CD14-positive monocyte (primary cell): Measurements from ENCODE around the gene CDH23. TPM values are rescaled to one million over a fixed set of nuclear protein-coding genes. Genes with fewer than 3 reads are reported as not detected.

Source experiments
- DNase-seq, 3 donors: peaks; one replicate each; pipeline ENCODE4 v3.0.0-alpha.2; 2011 to 2022
- H2AFZ ChIP-seq: 2 replicates; pipeline ENCODE4 v1.6.0; 2012; ENCODE audit warnings: mild to moderate bottlenecking, low read depth, low read length, inconsistent platforms; ENCODE audit not compliant: insufficient read depth, poor library complexity, severe bottlenecking
- H3K27ac ChIP-seq, 2 donors: 1 replicate in 1 of 2; 2 replicates in 1 of 2; pipeline ENCODE4 v1.5.1; 2012 to 2013; ENCODE audit warnings: low read length in 2 of 2, control low read depth in 1 of 2, inconsistent platforms in 1 of 2, low read depth in 1 of 2, mild to moderate bottlenecking in 1 of 2
- H3K27me3 ChIP-seq, 2 donors: one replicate each; pipeline versions ENCODE4 v1.6.0 to v1.6.1; 2011 to 2013; ENCODE audit warnings: low read length in 2 of 2; ENCODE audit not compliant: control insufficient read depth in 2 of 2, insufficient read depth in 2 of 2
- H3K36me3 ChIP-seq, 2 donors: replicated peaks in 1 of 2; 1 replicate in 1 of 2; 2 replicates in 1 of 2; pipeline versions ENCODE4 v1.5.1 to v1.6.1; 2012 to 2013; ENCODE audit warnings: low read length in 2 of 2, control low read depth in 1 of 2, inconsistent platforms in 1 of 2, mild to moderate bottlenecking in 1 of 2; ENCODE audit not compliant: insufficient read depth in 2 of 2, control insufficient read depth in 1 of 2
- H3K4me1 ChIP-seq, 2 donors: 1 replicate in 1 of 2; 2 replicates in 1 of 2; pipeline versions ENCODE4 v1.5.1 to v1.6.1; 2012 to 2013; ENCODE audit warnings: low read length in 2 of 2, control low read depth in 1 of 2, inconsistent platforms in 1 of 2, mild to moderate bottlenecking in 1 of 2, moderate library complexity in 1 of 2; ENCODE audit not compliant: insufficient read depth in 2 of 2, control insufficient read depth in 1 of 2
- H3K4me2 ChIP-seq: replicated peaks from 2 replicates; pipeline ENCODE3; 2012; ENCODE audit warnings: low read length, moderate library complexity, mild to moderate bottlenecking; ENCODE audit not compliant: poor library complexity, severe bottlenecking; ENCODE audit errors: extremely low read depth
- H3K4me3 ChIP-seq, 3 experiments: fragments of 200-600 bp in 1 of 3; sonication (generic) in 1 of 3; replicated peaks in 1 of 3; 1 replicate in 2 of 3; 2 replicates in 1 of 3; pipeline ENCODE4 v1.5.1; 2011 to 2013; ENCODE audit warnings: low read length in 3 of 3, mild to moderate bottlenecking in 3 of 3, control low read depth in 2 of 3, low read depth in 2 of 3, inconsistent platforms in 1 of 3, moderate library complexity in 1 of 3
- H3K79me2 ChIP-seq: 2 replicates; pipeline ENCODE4 v1.6.0; 2012; ENCODE audit warnings: mild to moderate bottlenecking, control low read depth, inconsistent platforms, low read length, moderate library complexity; ENCODE audit not compliant: insufficient read depth
- H3K9ac ChIP-seq: 2 replicates; pipeline ENCODE4 v1.6.0; 2017; ENCODE audit warnings: low read length, mild to moderate bottlenecking; ENCODE audit not compliant: insufficient read depth, poor library complexity, severe bottlenecking
- H3K9me3 ChIP-seq, 2 donors: replicated peaks in 1 of 2; 1 replicate in 1 of 2; 2 replicates in 1 of 2; pipeline versions ENCODE4 v1.5.1 to v1.6.1; 2012 to 2013; ENCODE audit warnings: low read length in 2 of 2, control low read depth in 1 of 2; ENCODE audit not compliant: control insufficient read depth in 1 of 2, insufficient read depth in 1 of 2
- H4K20me1 ChIP-seq: 2 replicates; pipeline ENCODE4 v1.6.0; 2012; ENCODE audit warnings: mild to moderate bottlenecking, low read length, control low read depth, moderate library complexity; ENCODE audit not compliant: insufficient read depth
- H3K27ac Mint-ChIP-seq, 7 donors: one replicate each; pipeline ENCODE4 v1.8.0; 2020; ENCODE audit warnings: mild to moderate bottlenecking in 7 of 7, mixed read lengths in 7 of 7, moderate library complexity in 6 of 7, inconsistent platforms in 2 of 7
- H3K27me3 Mint-ChIP-seq, 3 donors: one replicate each; pipeline ENCODE4 v1.8.0; 2021 to 2022; ENCODE audit warnings: low read depth in 3 of 3, mild to moderate bottlenecking in 3 of 3, mixed read lengths in 3 of 3, moderate library complexity in 3 of 3, inconsistent platforms in 1 of 3
- H3K36me3 Mint-ChIP-seq, 2 donors: one replicate each; pipeline ENCODE4 v1.8.0; 2020; ENCODE audit warnings: mixed read lengths in 2 of 2, inconsistent platforms in 1 of 2, mild to moderate bottlenecking in 1 of 2
- H3K4me1 Mint-ChIP-seq: one replicate; pipeline ENCODE4 v1.8.0; 2020; ENCODE audit warnings: mild to moderate bottlenecking, mixed read lengths
- H3K4me3 Mint-ChIP-seq, 2 donors: one replicate each; pipeline ENCODE4 v1.8.0; 2020; ENCODE audit warnings: mild to moderate bottlenecking in 2 of 2, mixed read lengths in 2 of 2, moderate library complexity in 1 of 2
- H3K9me3 Mint-ChIP-seq, 7 donors: one replicate each; pipeline ENCODE4 v1.8.0; 2020 to 2022; ENCODE audit warnings: mixed read lengths in 7 of 7, mild to moderate bottlenecking in 6 of 7, moderate library complexity in 6 of 7, inconsistent platforms in 2 of 7
- WGBS: methylation state at CpG from one replicate; pipeline ENCODE4 v1.1.5; 2013; ENCODE audit warnings: missing lambda C conversion rate; ENCODE audit not compliant: insufficient coverage; 5-methylcytosine and 5-hydroxymethylcytosine counted together
- intact Hi-C, 2 donors: fragments of 100-400 bp; cut with micrococcal nuclease; formaldehyde crosslinking; loops; one replicate each; pipeline versions ENCODE4 v1.15.0 to v1.15.1; 2023
- polyA plus RNA-seq, 3 donors: library from polyadenylated mRNA; depleted of rRNA in 1 of 3; unstranded in 2 of 3; stranded (reverse) in 1 of 3; fragments of 300-500 nt in 2 of 3; fragments of >200 nt in 1 of 3; fragmentation: Illumina TruSeq in 2 of 3; gene quantifications; 1 replicate in 2 of 3; 2 replicates in 1 of 3; pipeline ENCODE4 v1.2.3, GENCODE V29; 2012 to 2021
- TF ChIP-seq, protein P1 (sequence below): fragments of 200-600 bp; IDR thresholded peaks from one replicate; pipeline ENCODE4 v1.8.0; 2022; ENCODE audit warnings: antibody characterized with exemption, mild to moderate bottlenecking

The CDH23 gene
- polyA plus RNA-seq, 3 donors: 8.2 to 36.2 (median 10.5) TPM

DNA sequence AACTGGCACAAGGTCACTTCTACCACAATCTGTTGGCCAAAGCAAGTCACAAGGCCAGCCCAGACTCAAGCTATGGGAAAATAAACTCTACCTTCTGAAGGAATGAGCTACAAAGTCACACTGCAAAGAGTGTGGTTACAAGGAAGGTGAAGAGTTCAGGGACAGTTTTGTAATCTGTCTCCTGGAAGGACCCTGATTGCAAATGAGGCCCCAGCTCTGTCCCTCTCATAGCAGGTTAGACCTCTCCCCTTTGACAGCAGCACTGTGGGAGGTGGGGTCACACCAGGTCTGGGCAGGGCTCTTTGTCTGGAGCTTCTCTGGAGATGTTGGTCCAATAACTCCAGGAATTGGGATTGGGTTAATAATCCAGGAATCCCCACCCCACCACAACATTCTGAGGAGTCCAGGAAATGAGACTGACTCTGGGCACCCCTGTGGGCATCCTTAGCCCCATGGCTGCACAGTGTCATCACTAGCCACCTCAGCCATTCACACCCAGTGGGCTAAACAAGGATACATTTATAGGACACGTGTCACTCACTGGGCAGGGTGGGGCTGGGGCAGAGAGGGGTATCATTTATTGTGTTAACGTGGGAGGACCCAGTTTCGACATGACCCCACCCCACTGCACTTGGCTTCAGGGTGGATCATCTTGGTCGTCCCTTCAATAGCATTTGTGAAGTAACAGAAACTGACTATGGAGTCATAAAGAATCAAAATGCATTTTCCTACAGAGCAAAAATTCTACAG is 346.5 kb downstream of the CDH23 start:
- intact Hi-C loops: no loop called here
- H3K36me3 Mint-ChIP-seq: peaks cover 48 to 67% of the 10 kb centered on the region in 2 donors
- peaks cover 7% of the 10 kb centered on the region for H4K20me1 ChIP-seq
- H2AFZ ChIP-seq: no peak overlapping the region
- H3K79me2 ChIP-seq: peaks cover 8% of the 10 kb centered on the region
- H3K4me2 ChIP-seq: peak overlapping the region; percentile 22
- WGBS: no CpG with 5 or more reads among the region's 4 CpGs
- H3K9ac ChIP-seq: no peak overlapping the region
- peak overlapping the region; percentile 3 to 40 for H3K27ac ChIP-seq
- DNase-seq: no peak
- peaks cover 0 to 9% (median 7%) of the 10 kb centered on the region in 7 donors for H3K9me3 Mint-ChIP-seq
- peak overlapping the region in 1 of 3 experiments; percentile 13 for H3K4me3 ChIP-seq
- H3K27me3 Mint-ChIP-seq: peaks cover 0 to 4% (median 0%) of the 10 kb centered on the region in 3 donors
- H3K4me1 ChIP-seq: peaks cover 92 to 100% of the 10 kb centered on the region in 2 donors
- H3K4me3 Mint-ChIP-seq: peak overlapping the region in 1 of 2 donors; percentile 58
- peaks cover 0 to 11% of the 10 kb centered on the region in 2 donors for H3K9me3 ChIP-seq
- peaks cover 4 to 20% of the 10 kb centered on the region in 2 donors for H3K36me3 ChIP-seq
- no peaks in the 10 kb centered on the region for H3K27me3 ChIP-seq
- peak overlapping the region in 5 of 7 donors; percentile 72 to 96 (median 88) for H3K27ac Mint-ChIP-seq
- H3K4me1 Mint-ChIP-seq: peaks cover 99% of the 10 kb centered on the region
- TF ChIP-seq, protein P1, sequence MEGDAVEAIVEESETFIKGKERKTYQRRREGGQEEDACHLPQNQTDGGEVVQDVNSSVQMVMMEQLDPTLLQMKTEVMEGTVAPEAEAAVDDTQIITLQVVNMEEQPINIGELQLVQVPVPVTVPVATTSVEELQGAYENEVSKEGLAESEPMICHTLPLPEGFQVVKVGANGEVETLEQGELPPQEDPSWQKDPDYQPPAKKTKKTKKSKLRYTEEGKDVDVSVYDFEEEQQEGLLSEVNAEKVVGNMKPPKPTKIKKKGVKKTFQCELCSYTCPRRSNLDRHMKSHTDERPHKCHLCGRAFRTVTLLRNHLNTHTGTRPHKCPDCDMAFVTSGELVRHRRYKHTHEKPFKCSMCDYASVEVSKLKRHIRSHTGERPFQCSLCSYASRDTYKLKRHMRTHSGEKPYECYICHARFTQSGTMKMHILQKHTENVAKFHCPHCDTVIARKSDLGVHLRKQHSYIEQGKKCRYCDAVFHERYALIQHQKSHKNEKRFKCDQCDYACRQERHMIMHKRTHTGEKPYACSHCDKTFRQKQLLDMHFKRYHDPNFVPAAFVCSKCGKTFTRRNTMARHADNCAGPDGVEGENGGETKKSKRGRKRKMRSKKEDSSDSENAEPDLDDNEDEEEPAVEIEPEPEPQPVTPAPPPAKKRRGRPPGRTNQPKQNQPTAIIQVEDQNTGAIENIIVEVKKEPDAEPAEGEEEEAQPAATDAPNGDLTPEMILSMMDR: no peak

DNA sequence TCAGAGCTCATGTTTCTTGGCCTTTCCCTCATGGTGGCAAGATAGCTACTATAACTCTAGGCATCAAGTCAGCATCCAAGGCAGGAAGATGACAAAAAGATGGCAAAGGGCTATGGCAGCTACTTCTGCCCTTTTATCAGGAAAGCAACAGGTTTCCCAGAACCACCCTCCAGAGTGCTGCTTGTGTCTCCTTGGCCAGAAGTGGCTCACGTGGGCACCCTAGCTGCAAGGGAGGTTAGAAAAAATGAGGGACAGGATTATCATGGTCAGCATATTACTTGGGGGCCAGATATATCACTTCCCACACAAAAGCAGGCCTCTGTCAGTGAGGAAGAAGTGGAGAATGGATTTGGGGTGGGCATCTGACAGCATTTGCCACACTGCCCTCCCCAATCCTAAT is 347.1 kb downstream of the CDH23 start:
- intact Hi-C loops: no loop called here
- Mint-ChIP-seq H3K9me3 (peaks cover 0 to 9% (median 7%) of the 10 kb centered on the region in 7 donors), H3K27ac (peak overlapping the region in 5 of 7 donors; percentile 16 to 96 (median 86)), H3K27me3 (peaks cover 0 to 4% (median 2%) of the 10 kb centered on the region in 3 donors), H3K4me3 (no peak overlapping the region), H3K4me1 (peaks cover 99% of the 10 kb centered on the region), H3K36me3 (peaks cover 52 to 68% of the 10 kb centered on the region in 2 donors)
- Histone ChIP-seq H2AFZ (no peak overlapping the region), H4K20me1 (peaks cover 11% of the 10 kb centered on the region), H3K9me3 (peaks cover 0 to 11% of the 10 kb centered on the region in 2 donors), H3K9ac (no peak overlapping the region), H3K36me3 (peaks cover 4 to 20% of the 10 kb centered on the region in 2 donors), H3K4me1 (peaks cover 92 to 100% of the 10 kb centered on the region in 2 donors), H3K27ac (peak overlapping the region in 1 of 2 donors; percentile 40), H3K4me2 (no peak overlapping the region), H3K4me3 (no peak overlapping the region), H3K27me3 (no peaks in the 10 kb centered on the region), H3K79me2 (peaks cover 8% of the 10 kb centered on the region)
- WGBS: no CpG with 5 or more reads among the region's 1 CpG
- TF ChIP-seq, protein P1: no peak
- no peak for DNase-seq
